Testis (tissue), 2 donors: Measurements from ENCODE around the gene RSPH3.

Experiments used
- CTCF ChIP-seq, 3 experiments: fragments of 450-650 bp in 2 of 3; fragments of 200-600 bp in 1 of 3; sonication (generic) in 1 of 3; IDR thresholded peaks; one replicate each; pipeline ENCODE4 v1.5.1; 2016 to 2019; ENCODE audit warnings: antibody characterized with exemption in 3 of 3, mild to moderate bottlenecking in 2 of 3, moderate library complexity in 1 of 3
- POLR2A ChIP-seq: fragments of 450-650 bp; IDR thresholded peaks from one replicate; pipeline ENCODE4 v1.6.1; 2017; ENCODE audit warnings: antibody characterized with exemption, mild to moderate bottlenecking, moderate library complexity

- no peak for TF ChIP-seq CTCF (IDR thresholded peaks at IDR 0.05)
- TF ChIP-seq POLR2A = no peak
Observed at GRCh38 chr6:159043947-159044346, 43.9 kb upstream of the RSPH3 start.
